Dendritic cell treated with granulocyte-macrophage colony-stimulating factor and Interleukin-4, amounts not matched to agents 40 ng/mL and 50 ng/mL, for 4 days (primary cell): Measurements from ENCODE around the gene CD70.

Source experiments
- H3K27ac Mint-ChIP-seq: one replicate; pipeline ENCODE4 v1.8.0; 2022; ENCODE audit warnings: mild to moderate bottlenecking, mixed read lengths
- H3K27me3 Mint-ChIP-seq: one replicate; pipeline ENCODE4 v1.8.0; 2022; ENCODE audit warnings: mild to moderate bottlenecking, mixed read lengths
- H3K36me3 Mint-ChIP-seq: one replicate; pipeline ENCODE4 v1.8.0; 2022; ENCODE audit warnings: low read depth, mixed read lengths
- H3K4me1 Mint-ChIP-seq: one replicate; pipeline ENCODE4 v1.8.0; 2022; ENCODE audit warnings: low read depth, mixed read lengths
- H3K4me3 Mint-ChIP-seq: one replicate; pipeline ENCODE4 v1.8.0; 2022; ENCODE audit warnings: mild to moderate bottlenecking, moderate library complexity, mixed read lengths
- H3K9me3 Mint-ChIP-seq: one replicate; pipeline ENCODE4 v1.8.0; 2022; ENCODE audit warnings: mixed read lengths
- intact Hi-C: fragments of 100-400 bp; cut with micrococcal nuclease; formaldehyde crosslinking; loops from one replicate; pipeline ENCODE4 v1.15.0; 2022

CD70 gene

GRCh38 chr19:6540918-6541689 is 49.8 kb downstream of the CD70 start:
- no peak overlapping the region for H3K4me3 Mint-ChIP-seq
- H3K4me1 Mint-ChIP-seq, result peaks cover 11% of the 10 kb centered on the region
- H3K36me3 Mint-ChIP-seq, result no peaks in the 10 kb centered on the region
- intact Hi-C loops, result no loop called here
- H3K27ac Mint-ChIP-seq, result no peak overlapping the region
- H3K9me3 Mint-ChIP-seq, result no peaks in the 10 kb centered on the region
- H3K27me3 Mint-ChIP-seq, result peaks cover 20% of the 10 kb centered on the region

DNA sequence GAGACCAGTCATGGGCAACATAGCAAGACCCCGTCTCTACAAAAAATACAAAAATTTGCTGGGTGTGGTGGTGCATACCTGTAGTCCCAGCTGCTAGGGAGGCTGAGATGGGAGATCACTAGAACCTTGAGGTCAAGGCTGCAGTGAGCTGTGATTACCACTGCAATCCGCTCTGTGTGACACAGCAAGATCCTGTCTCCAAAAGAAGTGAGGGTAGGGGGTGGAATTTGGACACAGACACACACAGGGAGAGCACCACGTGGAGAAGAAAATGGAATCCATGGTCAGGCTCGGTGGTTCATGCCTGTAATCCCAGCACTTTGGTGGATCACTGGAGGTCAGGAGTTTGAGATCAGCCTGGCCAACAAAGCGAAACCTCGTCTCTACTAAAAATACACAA is 51.4 kb downstream of the CD70 start:
- Mint-ChIP-seq H3K36me3 (no peaks in the 10 kb centered on the region), H3K9me3 (no peaks in the 10 kb centered on the region), H3K4me1 (peaks cover 17% of the 10 kb centered on the region), H3K27me3 (peaks cover 11% of the 10 kb centered on the region), H3K4me3 (no peak overlapping the region), H3K27ac (no peak overlapping the region)
- intact Hi-C loops, result loop anchor here (10.0 kb wide), 1 partner anchor 45 kb away; no protein-coding TSS in a partner anchor
